Measurements from ENCODE around the gene CDC42EP1. TPM values are rescaled to one million over a fixed set of nuclear protein-coding genes. Genes with fewer than 3 reads are reported as not detected.
A peak's percentile ranks its signal among the peaks of the same experiment; 100 is the strongest.

CDC42EP1 gene
- total RNA-seq, 1 experiment from 2014 or later = 62.5 TPM

DNA sequence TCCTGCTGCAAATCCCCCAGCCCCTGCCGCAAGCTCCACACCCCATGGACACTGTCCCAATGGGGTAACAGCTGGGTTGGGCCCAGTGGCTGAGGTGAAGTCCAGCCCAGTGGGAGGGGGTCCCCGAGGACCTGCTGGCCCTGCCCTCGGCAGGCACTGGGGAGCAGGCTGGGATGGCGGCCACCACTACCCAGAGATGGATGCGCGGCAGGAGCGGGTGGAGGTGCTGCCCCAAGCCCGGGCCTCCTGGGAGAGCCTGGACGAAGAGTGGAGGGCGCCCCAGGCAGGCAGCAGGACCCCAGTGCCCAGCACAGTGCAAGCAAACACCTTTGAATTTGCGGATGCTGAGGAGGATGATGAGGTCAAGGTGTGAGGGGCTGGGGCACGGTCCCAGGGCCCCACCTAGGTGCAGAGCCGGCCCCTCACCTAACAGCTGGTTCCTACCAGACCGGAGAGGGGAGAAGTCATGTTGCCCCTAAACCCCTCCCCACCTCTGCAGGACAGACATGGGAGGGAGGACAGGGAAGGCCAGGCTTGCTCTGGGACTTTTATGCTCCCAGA is 8.2 kb downstream of the CDC42EP1 start:
- H3K27me3 ChIP-seq (ENCODE audit: control insufficient read depth, insufficient read depth, low read length) = no peaks in the 10 kb centered on the region
- in situ Hi-C loops (cut with HindIII; ENCODE audit: low pct_unique_long_range_greater_than_20kb, low sequenced_read_pairs) (no loop called here), intact Hi-C loops (cut with micrococcal nuclease; ENCODE audit: unreplicated experiment) (no loop called here)
- H3K27ac ChIP-seq (ENCODE audit: low read length) = no peak overlapping the region
- POLR2A ChIA-PET = interaction anchor here (1.0 kb wide), 1 partner anchor 23 kb away, joined by 3 read pairs; no protein-coding TSS in a partner anchor
- no peaks in the 10 kb centered on the region for H3K9me3 ChIP-seq (ENCODE audit: control insufficient read depth, insufficient read depth, low read depth, low read length)
- peaks cover 34% of the 10 kb centered on the region for H3K4me1 ChIP-seq (ENCODE audit: control insufficient read depth, insufficient read depth, low read length)
- TF ChIP-seq TCF7L2 (IDR thresholded peaks at IDR 0.05; ENCODE audit: low read depth, low read length) = no peak
- TF ChIP-seq, protein P1, sequence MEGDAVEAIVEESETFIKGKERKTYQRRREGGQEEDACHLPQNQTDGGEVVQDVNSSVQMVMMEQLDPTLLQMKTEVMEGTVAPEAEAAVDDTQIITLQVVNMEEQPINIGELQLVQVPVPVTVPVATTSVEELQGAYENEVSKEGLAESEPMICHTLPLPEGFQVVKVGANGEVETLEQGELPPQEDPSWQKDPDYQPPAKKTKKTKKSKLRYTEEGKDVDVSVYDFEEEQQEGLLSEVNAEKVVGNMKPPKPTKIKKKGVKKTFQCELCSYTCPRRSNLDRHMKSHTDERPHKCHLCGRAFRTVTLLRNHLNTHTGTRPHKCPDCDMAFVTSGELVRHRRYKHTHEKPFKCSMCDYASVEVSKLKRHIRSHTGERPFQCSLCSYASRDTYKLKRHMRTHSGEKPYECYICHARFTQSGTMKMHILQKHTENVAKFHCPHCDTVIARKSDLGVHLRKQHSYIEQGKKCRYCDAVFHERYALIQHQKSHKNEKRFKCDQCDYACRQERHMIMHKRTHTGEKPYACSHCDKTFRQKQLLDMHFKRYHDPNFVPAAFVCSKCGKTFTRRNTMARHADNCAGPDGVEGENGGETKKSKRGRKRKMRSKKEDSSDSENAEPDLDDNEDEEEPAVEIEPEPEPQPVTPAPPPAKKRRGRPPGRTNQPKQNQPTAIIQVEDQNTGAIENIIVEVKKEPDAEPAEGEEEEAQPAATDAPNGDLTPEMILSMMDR (IDR thresholded peaks at IDR 0.05) = no peak
- TF ChIP-seq POLR2AphosphoS5 (IDR thresholded peaks at IDR 0.05; ENCODE audit: low read depth, low read length) = no peak
- TF ChIP-seq, protein P2, sequence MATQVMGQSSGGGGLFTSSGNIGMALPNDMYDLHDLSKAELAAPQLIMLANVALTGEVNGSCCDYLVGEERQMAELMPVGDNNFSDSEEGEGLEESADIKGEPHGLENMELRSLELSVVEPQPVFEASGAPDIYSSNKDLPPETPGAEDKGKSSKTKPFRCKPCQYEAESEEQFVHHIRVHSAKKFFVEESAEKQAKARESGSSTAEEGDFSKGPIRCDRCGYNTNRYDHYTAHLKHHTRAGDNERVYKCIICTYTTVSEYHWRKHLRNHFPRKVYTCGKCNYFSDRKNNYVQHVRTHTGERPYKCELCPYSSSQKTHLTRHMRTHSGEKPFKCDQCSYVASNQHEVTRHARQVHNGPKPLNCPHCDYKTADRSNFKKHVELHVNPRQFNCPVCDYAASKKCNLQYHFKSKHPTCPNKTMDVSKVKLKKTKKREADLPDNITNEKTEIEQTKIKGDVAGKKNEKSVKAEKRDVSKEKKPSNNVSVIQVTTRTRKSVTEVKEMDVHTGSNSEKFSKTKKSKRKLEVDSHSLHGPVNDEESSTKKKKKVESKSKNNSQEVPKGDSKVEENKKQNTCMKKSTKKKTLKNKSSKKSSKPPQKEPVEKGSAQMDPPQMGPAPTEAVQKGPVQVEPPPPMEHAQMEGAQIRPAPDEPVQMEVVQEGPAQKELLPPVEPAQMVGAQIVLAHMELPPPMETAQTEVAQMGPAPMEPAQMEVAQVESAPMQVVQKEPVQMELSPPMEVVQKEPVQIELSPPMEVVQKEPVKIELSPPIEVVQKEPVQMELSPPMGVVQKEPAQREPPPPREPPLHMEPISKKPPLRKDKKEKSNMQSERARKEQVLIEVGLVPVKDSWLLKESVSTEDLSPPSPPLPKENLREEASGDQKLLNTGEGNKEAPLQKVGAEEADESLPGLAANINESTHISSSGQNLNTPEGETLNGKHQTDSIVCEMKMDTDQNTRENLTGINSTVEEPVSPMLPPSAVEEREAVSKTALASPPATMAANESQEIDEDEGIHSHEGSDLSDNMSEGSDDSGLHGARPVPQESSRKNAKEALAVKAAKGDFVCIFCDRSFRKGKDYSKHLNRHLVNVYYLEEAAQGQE (IDR thresholded peaks at IDR 0.05; ENCODE audit: insufficient read depth in 1 of 2, low read depth in 2 of 2, low read length in 1 of 2) = no peak
- TF ChIP-seq SIN3A (IDR thresholded peaks at IDR 0.05; ENCODE audit: borderline replicate concordance, insufficient read depth, low read depth, low read length) = no peak
- CTCF ChIA-PET = no interaction called here
- BruUV-seq (replicated peaks) = no TSS peak
- no peak for ATAC-seq
- DNase-seq (ENCODE audit: low read depth, low spot score) = no peak
- H3K4me3 ChIP-seq (ENCODE audit: low read depth in 2 of 2, low read length in 2 of 2) = no peak overlapping the region
- no peaks in the 10 kb centered on the region for H3K36me3 ChIP-seq (ENCODE audit: control insufficient read depth, insufficient read depth, low read length)

DNA sequence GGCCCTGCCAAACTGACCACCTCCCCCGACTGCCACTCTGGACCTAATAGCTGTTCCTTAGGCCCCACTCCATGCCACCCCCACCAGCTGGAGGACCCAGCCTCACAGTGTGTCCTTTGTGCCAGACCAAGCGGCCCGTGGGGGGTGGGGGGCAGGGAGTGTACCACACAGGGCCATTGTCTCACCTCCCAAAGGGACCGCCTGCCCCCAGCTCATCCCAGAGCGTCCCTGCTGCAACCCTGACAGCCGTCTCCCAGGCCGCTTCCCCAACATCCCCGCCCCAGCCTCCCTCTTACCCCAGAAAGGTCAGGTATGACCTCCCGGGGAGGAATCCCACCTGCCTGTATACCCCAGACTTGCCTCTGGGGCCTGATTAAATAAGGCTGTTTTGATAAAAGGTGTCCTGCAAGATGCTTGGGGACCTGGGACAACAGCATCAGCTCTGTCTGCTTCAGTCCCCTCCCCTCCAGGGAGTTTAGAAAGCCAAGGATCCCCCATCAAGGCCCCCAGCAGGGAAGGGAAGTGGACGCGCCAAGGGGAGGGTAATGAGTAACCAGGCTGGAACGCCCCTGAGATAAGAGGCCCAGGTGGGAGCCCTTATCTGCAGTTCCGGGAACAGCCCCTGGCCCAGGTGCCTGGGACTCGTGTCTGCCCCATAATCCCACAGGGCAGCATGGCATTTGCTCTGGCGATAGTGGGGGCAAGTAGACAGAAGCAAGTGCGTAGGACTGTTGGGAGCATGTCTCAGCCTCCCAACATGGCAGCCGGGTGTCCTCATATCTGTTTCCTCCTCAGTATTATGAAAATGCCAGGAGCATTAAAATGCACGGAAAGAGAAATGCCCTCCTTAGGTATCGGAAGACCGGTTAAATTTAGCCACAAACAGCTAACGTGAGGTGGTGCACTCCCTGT is 9.0 kb downstream of the CDC42EP1 start:
- TF ChIP-seq, protein P1 (IDR thresholded peaks at IDR 0.05) = no peak
- TF ChIP-seq POLR2AphosphoS5 (IDR thresholded peaks at IDR 0.05; ENCODE audit: low read depth, low read length) = peak; percentile 53; the same call in 1 of the 2 replicates
- TF ChIP-seq TCF7L2 (IDR thresholded peaks at IDR 0.05; ENCODE audit: low read depth, low read length) = no peak
- BruUV-seq (replicated peaks) = TSS peak; percentile 35
- DNase-seq (ENCODE audit: low read depth, low spot score) = no peak
- H3K4me3 ChIP-seq (ENCODE audit: low read depth in 2 of 2, low read length in 2 of 2) = no peak overlapping the region
- ATAC-seq = peak; percentile 23
- H3K9me3 ChIP-seq (ENCODE audit: control insufficient read depth, insufficient read depth, low read depth, low read length) = no peaks in the 10 kb centered on the region
- intact Hi-C loops (cut with micrococcal nuclease; ENCODE audit: unreplicated experiment) = no loop called here
- CTCF ChIA-PET = no interaction called here
- no peaks in the 10 kb centered on the region for H3K36me3 ChIP-seq (ENCODE audit: control insufficient read depth, insufficient read depth, low read length)
- in situ Hi-C loops (cut with HindIII; ENCODE audit: low pct_unique_long_range_greater_than_20kb, low sequenced_read_pairs) = no loop called here
- POLR2A ChIA-PET = interaction anchor here (0.8 kb wide), 1 partner anchor 340 kb away, joined by 3 read pairs; no protein-coding TSS in a partner anchor
- H3K4me1 ChIP-seq (ENCODE audit: control insufficient read depth, insufficient read depth, low read length) = peaks cover 27% of the 10 kb centered on the region
- H3K27me3 ChIP-seq (ENCODE audit: control insufficient read depth, insufficient read depth, low read length) = no peaks in the 10 kb centered on the region
- H3K27ac ChIP-seq (ENCODE audit: low read length) = no peak overlapping the region
